HG03108 (cell line): ENCODE results near the gene TTPAL.

Experiments
- ATAC-seq: cut with Tn5 transposase; IDR thresholded peaks from one replicate; pipeline ENCODE4 v1.9.1; 2021; ENCODE audit warnings: moderate library complexity; ENCODE audit not compliant: unreplicated experiment

TTPAL gene

GRCh38 chr20:44475694-44476560, at the start of gene TTPAL:
TSS of gene TTPAL (plus strand) at chr20:44475874. CDS start at chr20:44480000, 4,126 bp downstream.
- ATAC-seq, result peak; percentile 92

- no peak for ATAC-seq
Measured at GRCh38 chr20:44425923-44426322, 49.8 kb upstream of the TTPAL start.

- ATAC-seq, result no peak
Measured at GRCh38 chr20:44426879-44427790, 48.5 kb upstream of the TTPAL start.

- no peak for ATAC-seq
Measured at GRCh38 chr20:44427804-44428173, 47.9 kb upstream of the TTPAL start.

GRCh38 chr20:44428174-44429016, 47.3 kb upstream of the TTPAL start:
- no peak for ATAC-seq

- no peak for ATAC-seq
Measured at GRCh38 chr20:44429017-44429339, 46.7 kb upstream of the TTPAL start.

GRCh38 chr20:44429419-44430269, 46.0 kb upstream of the TTPAL start:
- no peak for ATAC-seq

GRCh38 chr20:44430270-44431065, 45.2 kb upstream of the TTPAL start:
- ATAC-seq, result no peak

GRCh38 chr20:44431118-44431501, 44.6 kb upstream of the TTPAL start:
- ATAC-seq, result no peak

GRCh38 chr20:44431502-44432234, 44.0 kb upstream of the TTPAL start:
- no peak for ATAC-seq

- no peak for ATAC-seq
Measured at GRCh38 chr20:44432618-44433577, 42.8 kb upstream of the TTPAL start.

- ATAC-seq, result no peak
Measured at GRCh38 chr20:44433751-44434538, 41.7 kb upstream of the TTPAL start.

- ATAC-seq, result no peak
Measured at GRCh38 chr20:44435630-44436335, 39.9 kb upstream of the TTPAL start.

GRCh38 chr20:44436393-44436792, 39.3 kb upstream of the TTPAL start:
- no peak for ATAC-seq

- ATAC-seq, result no peak
Measured at GRCh38 chr20:44437497-44437896, 38.2 kb upstream of the TTPAL start.

- no peak for ATAC-seq
Measured at GRCh38 chr20:44438782-44439181, 36.9 kb upstream of the TTPAL start.
